AG04450 (cell line): ENCODE data around the gene MIPEP. TPM values are rescaled to one million over a fixed set of nuclear protein-coding genes. Genes with fewer than 3 reads are reported as not detected.

ENCODE experiments used
- CTCF ChIA-PET: fragments of 300-600, 350-600 bp; formaldehyde crosslinking; extraction: SDS; loops from one replicate; lab custom pipeline; 2022; ENCODE audit warnings: antibody characterized with exemption, inconsistent platforms; lab: Charles Lee
- POLR2A ChIA-PET: fragments of 350-600 bp; formaldehyde crosslinking; extraction: SDS; loops from one replicate; lab custom pipeline; 2021; ENCODE audit warnings: antibody characterized with exemption, inconsistent platforms; lab: Yijun Ruan, JAX
- DNase-seq: peaks from one replicate; pipeline ENCODE4 v3.0.0-alpha.2; 2011; ENCODE audit warnings: low read depth, low spot score
- H3K27ac ChIP-seq: one replicate; pipeline ENCODE4 v1.5.1; 2012; ENCODE audit warnings: low read depth, low read length, control low read depth
- H3K27me3 ChIP-seq: one replicate; pipeline ENCODE4 v1.6.0; 2012; ENCODE audit warnings: low read length; ENCODE audit not compliant: control insufficient read depth, insufficient read depth
- H3K4me3 ChIP-seq: 2 replicates; pipeline ENCODE4 v1.5.1; 2011; ENCODE audit warnings: mild to moderate bottlenecking, low read depth, low read length, control low read depth
- H3K9me3 ChIP-seq: 2 replicates; pipeline ENCODE4 v1.5.1; 2012; ENCODE audit warnings: low read length; ENCODE audit not compliant: control insufficient read depth, insufficient read depth
- CTCF ChIP-seq: IDR thresholded peaks from 2 replicates; pipeline ENCODE4 v1.5.1; 2011; ENCODE audit warnings: low read depth, low read length, control low read depth, inconsistent platforms
- polyA plus RNA-seq: library from polyadenylated mRNA; depleted of rRNA; stranded (reverse); fragments of >200 nt; gene quantifications from 2 replicates; pipeline ENCODE4 v1.2.3, GENCODE V29; 2011

Gene MIPEP
- polyA plus RNA-seq, 1 experiment, result 40.8 TPM

DNA sequence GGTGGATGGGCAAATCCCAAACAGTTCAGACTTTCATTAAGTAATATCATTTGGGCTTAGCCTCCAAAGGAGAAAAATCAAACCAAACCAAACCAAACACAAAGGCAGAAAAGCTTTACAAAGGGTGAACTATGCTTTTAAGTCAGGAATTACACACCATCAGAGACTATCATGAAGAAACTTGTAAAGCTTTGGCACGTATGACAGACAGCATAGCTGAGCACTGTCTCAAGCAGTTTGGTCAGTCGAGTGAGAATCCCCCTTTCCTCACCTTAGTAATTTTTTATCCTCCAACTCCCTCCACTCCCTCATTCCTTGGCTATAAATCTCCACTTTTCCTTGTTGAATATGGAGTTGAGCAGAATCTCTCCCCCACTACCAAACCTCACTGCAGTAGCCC is 72.1 kb downstream of the MIPEP start:
- Histone ChIP-seq H3K27me3 (no peaks in the 10 kb centered on the region), H3K4me3 (no peak overlapping the region), H3K9me3 (no peaks in the 10 kb centered on the region), H3K27ac (no peak overlapping the region)
- TF ChIP-seq CTCF, result no peak
- POLR2A ChIA-PET, result no interaction called here
- CTCF ChIA-PET, result no interaction called here
- no peak for DNase-seq

GRCh38 chr13:23813635-23814034 is 75.6 kb downstream of the MIPEP start:
- Histone ChIP-seq H3K4me3 (no peak overlapping the region), H3K27ac (no peak overlapping the region), H3K9me3 (no peaks in the 10 kb centered on the region), H3K27me3 (no peaks in the 10 kb centered on the region)
- no peak for TF ChIP-seq CTCF
- CTCF ChIA-PET, result no interaction called here
- DNase-seq, result no peak
- POLR2A ChIA-PET, result no interaction called here

DNA sequence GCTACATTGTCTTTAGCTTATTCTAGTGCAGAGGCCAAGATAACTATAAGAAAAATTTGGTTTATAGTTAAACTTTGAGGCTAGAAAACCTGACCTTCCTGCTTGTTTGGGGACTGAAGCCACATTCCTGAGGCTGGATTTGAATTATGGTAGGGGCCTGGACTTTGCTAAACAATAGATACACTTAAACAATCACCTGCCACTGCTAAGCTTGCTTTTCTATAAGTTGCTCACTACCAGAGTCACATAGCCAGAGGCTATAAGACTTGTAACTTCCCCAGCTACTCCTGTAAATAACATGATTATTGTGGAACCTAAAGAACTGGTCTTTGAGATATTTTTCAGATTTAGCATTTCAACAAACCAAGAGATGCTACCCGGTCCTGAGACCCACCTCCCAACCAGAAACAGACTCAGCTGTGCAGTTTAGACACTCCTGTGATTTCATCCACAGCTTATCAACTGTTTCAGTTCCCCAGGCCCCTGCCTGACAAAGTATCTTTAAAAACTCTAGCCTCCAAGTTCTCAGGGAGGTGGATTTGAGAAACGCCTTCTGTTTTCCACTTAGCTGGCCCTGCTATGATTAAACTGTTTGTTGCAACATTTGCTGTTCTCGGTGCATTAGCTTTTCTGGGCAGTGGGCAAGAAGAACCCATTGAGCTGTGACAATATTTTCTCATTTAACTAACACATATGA is 77.7 kb downstream of the MIPEP start:
- TF ChIP-seq CTCF, result no peak
- Histone ChIP-seq H3K4me3 (no peak overlapping the region), H3K27ac (no peak overlapping the region), H3K27me3 (no peaks in the 10 kb centered on the region), H3K9me3 (no peaks in the 10 kb centered on the region)
- ChIA-PET CTCF (interaction anchor here (1.1 kb wide), 1 partner anchor 346 kb away, joined by 3 read pairs; no protein-coding TSS in a partner anchor), POLR2A (no interaction called here)
- DNase-seq, result no peak

- DNase-seq, result no peak
- no peak overlapping the region for H3K27ac ChIP-seq
- no peak overlapping the region for H3K4me3 ChIP-seq
- no peaks in the 10 kb centered on the region for H3K27me3 ChIP-seq
- no peak for TF ChIP-seq CTCF
- no peaks in the 10 kb centered on the region; the same call in 1 of the 2 replicates for H3K9me3 ChIP-seq
- CTCF ChIA-PET, result interaction anchor here (1.1 kb wide), 1 partner anchor 345 kb away, joined by 3 read pairs; no protein-coding TSS in a partner anchor
- POLR2A ChIA-PET, result no interaction called here
Observed at GRCh38 chr13:23810685-23811240, 78.4 kb downstream of the MIPEP start.

GRCh38 chr13:23808803-23809202 is 80.4 kb downstream of the MIPEP start:
- no peak overlapping the region for H3K27ac ChIP-seq
- POLR2A ChIA-PET, result no interaction called here

More at GRCh38 chr13:23808803-23809202, 80.4 kb downstream of the MIPEP start:
- no peak overlapping the region for H3K4me3 ChIP-seq
- no peak for DNase-seq
- no peaks in the 10 kb centered on the region for H3K27me3 ChIP-seq
- H3K9me3 ChIP-seq, result no peaks in the 10 kb centered on the region; the same call in 1 of the 2 replicates
- CTCF ChIA-PET, result interaction anchor here (0.6 kb wide), 1 partner anchor 90 kb away, joined by 3 read pairs; no protein-coding TSS in a partner anchor
- no peak for TF ChIP-seq CTCF
